Lung (tissue), 12 donors: ENCODE results near the gene VSIG10L. TPM values are rescaled to one million over a fixed set of nuclear protein-coding genes. Genes with fewer than 3 reads are reported as not detected.

Experiments
- ATAC-seq: fragments of 200-7000 bp; cut with Tn5 transposase; one replicate; pipeline ENCODE4 v1.9.1; 2020; ENCODE audit warnings: moderate number of reproducible peaks; ENCODE audit not compliant: insufficient read depth, low FRiP score
- DNase-seq, 3 donors: peaks; one replicate each; pipeline ENCODE4 v3.0.0-alpha.2; 2013 to 2017
- H3K27ac ChIP-seq, 2 donors: one replicate each; pipeline ENCODE4 v1.5.1; 2013; ENCODE audit warnings: mild to moderate bottlenecking in 2 of 2, moderate library complexity in 2 of 2, control low read depth in 1 of 2, inconsistent platforms in 1 of 2, low read depth in 1 of 2, low read length in 1 of 2
- H3K27me3 ChIP-seq, 3 donors: one replicate each; pipeline ENCODE4 v1.5.1; 2013; ENCODE audit warnings: low read length in 2 of 3; ENCODE audit not compliant: control insufficient read depth in 3 of 3, insufficient read depth in 3 of 3
- H3K36me3 ChIP-seq, 4 donors: one replicate each; pipeline ENCODE4 v1.5.1; 2013; ENCODE audit warnings: low read length in 4 of 4, mild to moderate bottlenecking in 1 of 4, moderate library complexity in 1 of 4; ENCODE audit not compliant: control insufficient read depth in 4 of 4, insufficient read depth in 4 of 4
- H3K4me1 ChIP-seq, 5 donors: one replicate each; pipeline ENCODE4 v1.5.1; 2013; ENCODE audit warnings: low read length in 5 of 5, mild to moderate bottlenecking in 2 of 5, moderate library complexity in 1 of 5; ENCODE audit not compliant: control insufficient read depth in 5 of 5, insufficient read depth in 5 of 5
- H3K4me3 ChIP-seq: one replicate; pipeline ENCODE4 v1.5.1; 2013; ENCODE audit warnings: mild to moderate bottlenecking, control low read depth, moderate library complexity
- H3K9ac ChIP-seq, 2 donors: one replicate each; pipeline ENCODE4 v1.5.1; 2013; ENCODE audit warnings: low read length in 2 of 2, control low read depth in 1 of 2; ENCODE audit not compliant: insufficient read depth in 1 of 2
- H3K9me3 ChIP-seq, 4 donors: one replicate each; pipeline ENCODE4 v1.5.1; 2013; ENCODE audit warnings: low read length in 3 of 4, mild to moderate bottlenecking in 1 of 4, moderate library complexity in 1 of 4; ENCODE audit not compliant: control insufficient read depth in 4 of 4, insufficient read depth in 3 of 4
- CTCF ChIP-seq: IDR thresholded peaks from 2 replicates; pipeline ENCODE4 v1.5.1; 2012; ENCODE audit warnings: mild to moderate bottlenecking; ENCODE audit errors: control extremely low read depth, extremely low read depth
- WGBS, 2 donors: extraction: QIAGEN DNeasy Blood & Tissue Kit; methylation state at CpG; one replicate each; pipeline ENCODE4 v1.1.7; 2013; 5-methylcytosine and 5-hydroxymethylcytosine counted together
- polyA plus RNA-seq, 2 donors: library from polyadenylated mRNA; stranded (reverse); fragments of 200-250 nt; gene quantifications; one replicate each; pipeline ENCODE4 v1.2.1, GENCODE V29; 2013
- total RNA-seq, 2 donors: library from RNA; depleted of rRNA in 1 of 2; stranded (reverse); fragments of >200 nt in 1 of 2; gene quantifications; one replicate each; pipeline ENCODE4 v1.2.1, GENCODE V29; 2014 to 2021
- donor health status: control.
- donor health status: control.
- donor health status: Bipolar disorder and iron deficiency.
- donor health status: healthy.
- donor health status: DM: yes; HTN: yes; CAD: no.

The VSIG10L gene
- total and polyA plus RNA-seq, 4 donors = 0.57 to 3.7 (median 2.4) TPM

GRCh38 chr19:51368366-51369282 is 26.7 kb upstream of the VSIG10L start, which contains the start of gene CLDND2:
CLDND2 (minus strand) TSS chr19:51369003; CDS start chr19:51368577, 426 bp downstream.
- Histone ChIP-seq H3K9ac (no peak within 1 kb of the TSS), H3K9me3 (no peaks in the 10 kb centered on the region), H3K27me3 (no peaks in the 10 kb centered on the region), H3K36me3 (no peaks in the 10 kb centered on the region), H3K27ac (peak within 1 kb of the TSS; percentile 75 to 78), H3K4me3 (peak within 1 kb of the TSS; percentile 75), H3K4me1 (peaks cover 0 to 23% (median 2%) of the 10 kb centered on the region in 5 donors)
- no peak for ATAC-seq
- 51 to 59% methylated on average over 23 of the region's 23 CpGs for WGBS, 2 donors
- TF ChIP-seq CTCF = no peak
- no peak for DNase-seq

- DNase-seq (peak; percentile 99 to 100 (median 100)), ATAC-seq (peak; percentile 96)
- H3K36me3 ChIP-seq = no peaks in the 10 kb centered on the region
- H3K27ac ChIP-seq = peak overlapping the region; percentile 75 to 92
- peak overlapping the region; percentile 75 for H3K4me3 ChIP-seq
- H3K4me1 ChIP-seq = peaks cover 0 to 23% (median 2%) of the 10 kb centered on the region in 5 donors
- 1% methylated on average over 63 to 64 of the region's 64 CpGs for WGBS, 2 donors
- peak overlapping the region in 1 of 2 donors; percentile 88 for H3K9ac ChIP-seq
- no peaks in the 10 kb centered on the region for H3K9me3 ChIP-seq
- TF ChIP-seq CTCF = no peak
- H3K27me3 ChIP-seq = no peaks in the 10 kb centered on the region
Measured at GRCh38 chr19:51367565-51368365, 25.8 kb upstream of the VSIG10L start.

- TF ChIP-seq CTCF = no peak
- Histone ChIP-seq H3K27ac (peak overlapping the region; percentile 87 to 92), H3K4me3 (peak overlapping the region; percentile 63), H3K9ac (peak overlapping the region; percentile 44 to 88), H3K4me1 (peaks cover 0 to 23% (median 2%) of the 10 kb centered on the region in 5 donors), H3K27me3 (no peaks in the 10 kb centered on the region), H3K9me3 (no peaks in the 10 kb centered on the region), H3K36me3 (no peaks in the 10 kb centered on the region)
- no peak for DNase-seq
- WGBS, 2 donors = 0% methylated on average over 15 of the region's 15 CpGs
- no peak for ATAC-seq
Measured at GRCh38 chr19:51367255-51367564, 25.3 kb upstream of the VSIG10L start.
